ENCODE data around the gene MCM9. TPM values are rescaled to one million over a fixed set of nuclear protein-coding genes. Genes with fewer than 3 reads are reported as not detected.

The MCM9 gene
- total RNA-seq, 2 donors from 2014 or later = 17.8 to 21.2 TPM

DNA sequence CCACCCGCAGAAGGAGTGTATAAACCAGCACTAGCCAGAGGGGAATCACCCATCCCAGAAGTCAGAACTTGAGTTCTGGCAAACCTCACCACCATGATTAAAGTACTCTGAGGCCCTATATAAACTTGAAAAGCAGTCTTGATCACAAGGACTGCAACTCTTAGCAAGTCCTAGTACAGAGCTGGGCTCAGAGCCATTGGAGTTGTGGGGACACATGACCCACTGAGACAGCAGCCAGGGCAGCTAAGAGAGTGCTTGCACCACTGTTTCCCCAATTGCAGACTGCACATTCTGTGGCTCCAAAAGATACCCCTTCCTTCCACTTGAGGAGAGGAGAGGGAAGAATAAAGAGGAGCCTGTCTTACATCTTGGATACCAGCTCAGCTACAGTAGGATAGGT, 4.7 kb upstream of the MCM9 start:
- Mint-ChIP-seq H3K9me3 (peaks cover 59% of the 10 kb centered on the region), H3K4me3 (no peak overlapping the region), H3K36me3 (ENCODE audit: low read depth) (peaks cover 31% of the 10 kb centered on the region), H3K27me3 (ENCODE audit: insufficient read depth) (no peaks in the 10 kb centered on the region), H3K4me1 (peaks cover 7% of the 10 kb centered on the region), H3K27ac (no peak overlapping the region)
- TF ChIP-seq, protein P1, sequence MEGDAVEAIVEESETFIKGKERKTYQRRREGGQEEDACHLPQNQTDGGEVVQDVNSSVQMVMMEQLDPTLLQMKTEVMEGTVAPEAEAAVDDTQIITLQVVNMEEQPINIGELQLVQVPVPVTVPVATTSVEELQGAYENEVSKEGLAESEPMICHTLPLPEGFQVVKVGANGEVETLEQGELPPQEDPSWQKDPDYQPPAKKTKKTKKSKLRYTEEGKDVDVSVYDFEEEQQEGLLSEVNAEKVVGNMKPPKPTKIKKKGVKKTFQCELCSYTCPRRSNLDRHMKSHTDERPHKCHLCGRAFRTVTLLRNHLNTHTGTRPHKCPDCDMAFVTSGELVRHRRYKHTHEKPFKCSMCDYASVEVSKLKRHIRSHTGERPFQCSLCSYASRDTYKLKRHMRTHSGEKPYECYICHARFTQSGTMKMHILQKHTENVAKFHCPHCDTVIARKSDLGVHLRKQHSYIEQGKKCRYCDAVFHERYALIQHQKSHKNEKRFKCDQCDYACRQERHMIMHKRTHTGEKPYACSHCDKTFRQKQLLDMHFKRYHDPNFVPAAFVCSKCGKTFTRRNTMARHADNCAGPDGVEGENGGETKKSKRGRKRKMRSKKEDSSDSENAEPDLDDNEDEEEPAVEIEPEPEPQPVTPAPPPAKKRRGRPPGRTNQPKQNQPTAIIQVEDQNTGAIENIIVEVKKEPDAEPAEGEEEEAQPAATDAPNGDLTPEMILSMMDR (conservative IDR thresholded peaks at IDR 0.05) = no peak
- H3K9ac ChIP-seq (ENCODE audit: extremely low read depth, low read length, poor library complexity, severe bottlenecking) = no peak overlapping the region
- H3K36me3 ChIP-seq (ENCODE audit: control insufficient read depth, insufficient read depth, low read length) = peaks cover 6% of the 10 kb centered on the region
- H3K4me3 ChIP-seq (ENCODE audit: low read length) = no peak overlapping the region
- DNase-seq = no peak
- 94 to 100% methylated on average over 1 of the region's 1 CpG for WGBS, 2 experiments (ENCODE audit: insufficient coverage in 1 of 2, insufficient read length in 1 of 2)
- no peaks in the 10 kb centered on the region for H3K4me1 ChIP-seq (ENCODE audit: control insufficient read depth, insufficient read depth, low read length)
- no peak overlapping the region for H3K27ac ChIP-seq (ENCODE audit: low read depth, low read length)
- H3K9me3 ChIP-seq (ENCODE audit: control insufficient read depth, low read length) = peaks cover 68% of the 10 kb centered on the region
- H3K27me3 ChIP-seq (ENCODE audit: control insufficient read depth, insufficient read depth, low read length, poor library complexity, severe bottlenecking) = no peaks in the 10 kb centered on the region

DNA sequence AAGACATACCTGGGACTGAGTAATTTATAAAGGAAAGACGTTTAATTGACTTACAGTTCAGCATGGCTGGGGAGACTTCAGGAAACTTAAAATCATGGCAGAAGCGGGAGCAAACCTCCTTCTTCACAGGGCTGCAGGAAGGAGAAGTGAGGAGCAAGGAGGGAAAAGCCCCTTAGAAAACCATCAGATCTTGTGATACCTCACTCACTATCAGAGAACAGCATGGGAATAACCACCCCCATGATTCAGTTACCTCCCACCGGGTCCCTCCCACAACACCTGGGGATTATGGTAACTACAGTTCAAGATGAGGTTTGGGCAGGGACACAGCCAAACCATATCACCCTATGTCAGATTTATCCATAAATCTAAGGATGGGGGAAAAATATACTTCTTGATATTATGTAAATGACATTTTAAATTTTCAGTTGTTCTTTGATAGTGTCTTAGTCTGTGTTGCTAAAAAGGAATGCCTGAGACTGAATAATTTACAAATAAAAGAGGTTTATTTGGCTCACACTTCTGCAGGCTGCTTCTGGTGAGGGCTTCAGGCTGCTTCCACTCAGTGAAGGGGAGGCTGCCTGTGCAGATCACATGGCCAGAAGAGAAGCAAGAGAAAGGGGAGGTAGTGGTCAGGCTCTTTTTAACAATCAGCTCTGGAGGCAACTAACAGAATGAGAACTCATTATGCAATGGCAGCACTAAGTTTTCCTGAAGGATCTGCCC, 1.2 kb upstream of the MCM9 start:
- TF ChIP-seq, protein P1 (conservative IDR thresholded peaks at IDR 0.05) = no peak
- Histone ChIP-seq H3K9me3 (ENCODE audit: control insufficient read depth, low read length) (peaks cover 36% of the 10 kb centered on the region), H3K27me3 (ENCODE audit: control insufficient read depth, insufficient read depth, low read length, poor library complexity, severe bottlenecking) (no peaks in the 10 kb centered on the region), H3K4me1 (ENCODE audit: control insufficient read depth, insufficient read depth, low read length) (no peaks in the 10 kb centered on the region), H3K9ac (ENCODE audit: extremely low read depth, low read length, poor library complexity, severe bottlenecking) (no peak overlapping the region), H3K4me3 (ENCODE audit: low read length) (peak overlapping the region; percentile 85), H3K36me3 (ENCODE audit: control insufficient read depth, insufficient read depth, low read length) (peaks cover 23% of the 10 kb centered on the region), H3K27ac (ENCODE audit: low read depth, low read length) (no peak overlapping the region)
- H3K9me3 Mint-ChIP-seq = peaks cover 31% of the 10 kb centered on the region
- H3K4me1 Mint-ChIP-seq = peaks cover 11% of the 10 kb centered on the region
- peak; percentile 51 for DNase-seq
- H3K27ac Mint-ChIP-seq = peak overlapping the region; percentile 98
- peak overlapping the region; percentile 85 for H3K4me3 Mint-ChIP-seq
- H3K27me3 Mint-ChIP-seq (ENCODE audit: insufficient read depth) = no peaks in the 10 kb centered on the region
- H3K36me3 Mint-ChIP-seq (ENCODE audit: low read depth) = peaks cover 30% of the 10 kb centered on the region
- 85% methylated on average over 3 of the region's 3 CpGs; no CpG with 5 or more reads in 1 of the 2 experiments for WGBS, 2 experiments (ENCODE audit: insufficient coverage in 1 of 2, insufficient read length in 1 of 2)

DNA sequence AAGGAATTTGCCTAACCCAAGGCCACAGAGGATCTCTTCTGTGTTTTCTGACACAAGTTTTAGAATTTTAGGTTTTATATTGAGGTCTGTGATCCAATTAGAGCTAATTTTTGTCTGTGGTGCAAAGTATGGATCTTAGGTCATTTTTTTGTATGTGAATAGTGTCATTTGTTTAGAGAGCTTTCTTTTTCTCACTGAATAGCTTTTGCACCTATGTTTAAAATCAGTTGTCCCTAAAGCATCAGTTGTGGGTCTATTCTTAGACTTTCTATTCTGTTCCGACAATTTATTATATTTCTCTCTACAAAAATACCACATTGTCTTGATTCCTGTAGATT, 341 bp upstream of the MCM9 start:
- peaks cover 38% of the 10 kb centered on the region for H3K36me3 Mint-ChIP-seq (ENCODE audit: low read depth)
- no peaks in the 10 kb centered on the region for H3K27me3 Mint-ChIP-seq (ENCODE audit: insufficient read depth)
- H3K27ac ChIP-seq (ENCODE audit: low read depth, low read length) = peak overlapping the region; percentile 68
- peak overlapping the region; percentile 85 for H3K4me3 Mint-ChIP-seq
- H3K27me3 ChIP-seq (ENCODE audit: control insufficient read depth, insufficient read depth, low read length, poor library complexity, severe bottlenecking) = no peaks in the 10 kb centered on the region
- TF ChIP-seq, protein P1 (conservative IDR thresholded peaks at IDR 0.05) = no peak
- H3K4me1 Mint-ChIP-seq = peaks cover 11% of the 10 kb centered on the region
- peak overlapping the region; percentile 98 for H3K27ac Mint-ChIP-seq
- peaks cover 27% of the 10 kb centered on the region for H3K36me3 ChIP-seq (ENCODE audit: control insufficient read depth, insufficient read depth, low read length)
- peaks cover 28% of the 10 kb centered on the region for H3K9me3 ChIP-seq (ENCODE audit: control insufficient read depth, low read length)
- 60 to 77% methylated on average over 1 of the region's 1 CpG for WGBS, 2 experiments (ENCODE audit: insufficient coverage in 1 of 2, insufficient read length in 1 of 2)
- H3K4me3 ChIP-seq (ENCODE audit: low read length) = peak overlapping the region; percentile 85
- no peaks in the 10 kb centered on the region for H3K4me1 ChIP-seq (ENCODE audit: control insufficient read depth, insufficient read depth, low read length)
- DNase-seq = no peak
- H3K9me3 Mint-ChIP-seq = peaks cover 22% of the 10 kb centered on the region
- H3K9ac ChIP-seq (ENCODE audit: extremely low read depth, low read length, poor library complexity, severe bottlenecking) = peak overlapping the region; percentile 91
